Measurements from ENCODE around the gene STARD3. TPM values are rescaled to one million over a fixed set of nuclear protein-coding genes. Genes with fewer than 3 reads are reported as not detected.

STARD3 gene
- total and polyA plus RNA-seq, 9 of the 15 experiments (the other 6 are each of a cell fraction or from before 2014, with no cell fraction given) = 0.63 to 87.0 (median 46.0) TPM

DNA sequence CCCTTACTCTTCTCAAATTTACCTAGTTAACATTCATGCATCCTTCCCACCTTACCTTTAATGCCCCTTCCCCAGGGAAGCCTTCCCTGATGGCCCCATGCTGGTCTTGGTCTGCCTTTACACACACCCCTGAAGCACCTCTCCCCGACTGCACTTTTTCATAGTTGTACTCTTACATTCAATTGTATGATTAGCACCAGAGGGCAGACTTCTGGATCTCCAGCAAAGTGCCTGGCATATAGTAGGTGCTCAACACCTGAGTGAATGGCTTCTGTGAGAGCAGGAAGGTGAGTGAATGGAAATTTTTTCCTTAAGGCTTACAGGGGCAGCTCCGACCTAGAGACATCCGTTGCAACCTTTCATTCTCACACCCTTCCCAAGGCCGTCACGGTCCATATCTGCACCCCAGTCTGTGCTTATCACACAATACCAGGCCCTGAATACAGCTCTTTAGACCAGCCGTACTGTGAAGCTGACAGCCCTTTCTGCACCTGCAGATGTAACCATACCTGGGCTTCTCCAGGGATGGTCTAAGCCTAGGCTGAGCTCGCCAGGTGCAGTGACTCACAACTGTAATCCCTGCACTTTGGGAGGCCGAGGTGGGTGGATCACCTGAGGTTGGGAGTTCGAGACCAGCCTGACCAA is 46.5 kb downstream of the STARD3 start:
- ATAC-seq = peak; percentile 52
- peak in 2 of 4 experiments; percentile 75 to 78 for DNase-seq (ENCODE audit: extremely low read depth in 1 of 4, low spot score in 3 of 4)
- Histone ChIP-seq H3K9me3 (replicated peaks; ENCODE audit: control insufficient read depth, insufficient read depth, low read depth, low read length) (no peaks in the 10 kb centered on the region), H3K27me3 (ENCODE audit: control insufficient read depth in 2 of 2, insufficient read depth in 2 of 2, low read length in 2 of 2) (no peaks in the 10 kb centered on the region), H3K9me1 (ENCODE audit: control insufficient read depth, insufficient read depth, low read length) (no peaks in the 10 kb centered on the region), H3K36me3 (ENCODE audit: control insufficient read depth, insufficient read depth, low read length) (no peaks in the 10 kb centered on the region), H3K4me1 (replicated peaks in 1 of 2; ENCODE audit: control insufficient read depth in 2 of 2, insufficient read depth in 2 of 2, low read length in 2 of 2) (peaks cover 21 to 23% of the 10 kb centered on the region in 2 experiments; a peak in 4 of 5 replicates), H3K9ac (ENCODE audit: insufficient read depth in 1 of 2, low read depth in 2 of 2, low read length in 2 of 2) (peak overlapping the region; percentile 1 to 59; a peak in 1 of 4 replicates), H3K27ac (ENCODE audit: extremely low read depth, low read depth, low read length) (no peak overlapping the region), H3K4me3 (no peak overlapping the region), H4K20me1 (replicated peaks; ENCODE audit: control insufficient read depth, insufficient read depth, low read length) (no peaks in the 10 kb centered on the region), H2AFZ (ENCODE audit: low read depth, low read length) (peak overlapping the region; percentile 51; the same call in 1 of the 2 replicates), H3K79me2 (ENCODE audit: control insufficient read depth, insufficient read depth, low read length) (peaks cover under 1% of the 10 kb centered on the region; the same call in 2 of the 3 replicates), H3K4me2 (ENCODE audit: insufficient read depth, low read length) (peak overlapping the region; percentile 49)
- no TSS peak for BruUV-seq (replicated peaks)
- POLR2A ChIA-PET = interaction anchor here (0.6 to 1.4 kb wide), 4 partner anchors 8 to 139 kb away, joined by 3 to 6 read pairs (median 4); no protein-coding TSS in a partner anchor
- in situ Hi-C loops (cut with MboI) = no loop called here
- intact Hi-C loops (cut with micrococcal nuclease) = no loop called here
- CTCF ChIA-PET (ENCODE audit: low intra/inter-chr PET ratio) = no interaction called here
- 16% methylated on average over 9 of the region's 9 CpGs for whole genome bisulfite sequencing (ENCODE audit: insufficient coverage, low coverage, missing lambda C conversion rate)
- peak; percentile 85 for FAIRE-seq
- TF ChIP-seq TRIM24 (IDR thresholded peaks at IDR 0.05) (peak; percentile 63 to 70; a peak in 3 of 4 replicates), SIRT6 (IDR thresholded peaks at IDR 0.05; ENCODE audit: low read depth, low read length) (no peak), SMARCA4 (IDR thresholded peaks at IDR 0.05) (peak; percentile 55; the same call in 1 of the 2 replicates), ZEB2 (IDR thresholded peaks at IDR 0.05) (peak; percentile 91), ZNF146 (CRISPR knock-in tag; IDR thresholded peaks at IDR 0.05; ENCODE audit: unreplicated experiment) (no peak), CCNT2 (IDR thresholded peaks at IDR 0.05; ENCODE audit: borderline replicate concordance, extremely low read depth, insufficient read length, low read depth, low read length) (peak; percentile 21), NFIC (IDR thresholded peaks at IDR 0.05) (peak; percentile 69), MEIS2 (IDR thresholded peaks at IDR 0.05; ENCODE audit: partially characterized antibody) (peak; percentile 10), TCF3 (CRISPR knock-in tag; IDR thresholded peaks at IDR 0.05) (peak; percentile 86), MTA2 (IDR thresholded peaks at IDR 0.05; ENCODE audit: low read depth) (peak; percentile 70), STAT5A (IDR thresholded peaks at IDR 0.05; ENCODE audit: borderline replicate concordance, low read length) (peak; percentile 57; the same call in 1 of the 2 replicates), GATA2 (CRISPR knock-in tag; IDR thresholded peaks at IDR 0.05) (peak; percentile 62), CBFA2T3 (IDR thresholded peaks at IDR 0.05) (peak; percentile 93), BMI1 (IDR thresholded peaks at IDR 0.05; ENCODE audit: low read length) (no peak), PML (IDR thresholded peaks at IDR 0.05; ENCODE audit: low read length) (peak; percentile 47; the same call in 1 of the 2 replicates), POLR2AphosphoS5 (IDR thresholded peaks at IDR 0.05; ENCODE audit: control insufficient read depth, insufficient read depth, low read depth, low read length) (peak; percentile 84), HDAC2 (IDR thresholded peaks at IDR 0.05) (0 out of 2 replicates have a peak, but pooled peaks have one; percentile 24), SOX6 (IDR thresholded peaks at IDR 0.05) (peak; percentile 55), KDM1A (IDR thresholded peaks at IDR 0.05) (peak; percentile 62 to 67), RBM14 (IDR thresholded peaks at IDR 0.05; ENCODE audit: borderline replicate concordance, insufficient read depth, low read depth, low read length) (no peak), CXXC5 (CRISPR knock-in tag; IDR thresholded peaks at IDR 0.05) (peak; percentile 52; the same call in 1 of the 2 replicates)
- TF ChIP-seq, protein P1, sequence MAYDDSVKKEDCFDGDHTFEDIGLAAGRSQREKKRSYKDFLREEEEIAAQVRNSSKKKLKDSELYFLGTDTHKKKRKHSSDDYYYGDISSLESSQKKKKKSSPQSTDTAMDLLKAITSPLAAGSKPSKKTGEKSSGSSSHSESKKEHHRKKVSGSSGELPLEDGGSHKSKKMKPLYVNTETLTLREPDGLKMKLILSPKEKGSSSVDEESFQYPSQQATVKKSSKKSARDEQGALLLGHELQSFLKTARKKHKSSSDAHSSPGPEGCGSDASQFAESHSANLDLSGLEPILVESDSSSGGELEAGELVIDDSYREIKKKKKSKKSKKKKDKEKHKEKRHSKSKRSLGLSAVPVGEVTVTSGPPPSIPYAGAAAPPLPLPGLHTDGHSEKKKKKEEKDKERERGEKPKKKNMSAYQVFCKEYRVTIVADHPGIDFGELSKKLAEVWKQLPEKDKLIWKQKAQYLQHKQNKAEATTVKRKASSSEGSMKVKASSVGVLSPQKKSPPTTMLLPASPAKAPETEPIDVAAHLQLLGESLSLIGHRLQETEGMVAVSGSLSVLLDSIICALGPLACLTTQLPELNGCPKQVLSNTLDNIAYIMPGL (CRISPR knock-in tag; IDR thresholded peaks at IDR 0.05) = no peak
- TF ChIP-seq, protein P2, sequence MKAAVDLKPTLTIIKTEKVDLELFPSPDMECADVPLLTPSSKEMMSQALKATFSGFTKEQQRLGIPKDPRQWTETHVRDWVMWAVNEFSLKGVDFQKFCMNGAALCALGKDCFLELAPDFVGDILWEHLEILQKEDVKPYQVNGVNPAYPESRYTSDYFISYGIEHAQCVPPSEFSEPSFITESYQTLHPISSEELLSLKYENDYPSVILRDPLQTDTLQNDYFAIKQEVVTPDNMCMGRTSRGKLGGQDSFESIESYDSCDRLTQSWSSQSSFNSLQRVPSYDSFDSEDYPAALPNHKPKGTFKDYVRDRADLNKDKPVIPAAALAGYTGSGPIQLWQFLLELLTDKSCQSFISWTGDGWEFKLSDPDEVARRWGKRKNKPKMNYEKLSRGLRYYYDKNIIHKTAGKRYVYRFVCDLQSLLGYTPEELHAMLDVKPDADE (conservative IDR thresholded peaks at IDR 0.05; ENCODE audit: control insufficient read depth, low read depth, low read length) = 0 out of 2 replicates have a peak, but pooled peaks have one; percentile 48
